Fibroblast of lung (primary cell): ENCODE measurements around the gene RERE. TPM values are rescaled to one million over a fixed set of nuclear protein-coding genes. Genes with fewer than 3 reads are reported as not detected.

Experiments
- DNase-seq, 2 donors: peaks; one replicate each; pipeline versions ENCODE4 v3.0.0 to v3.0.0-alpha.2; 2010; ENCODE audit warnings: low read depth in 2 of 2
- H2AFZ ChIP-seq: 2 replicates; pipeline ENCODE4 v1.5.1; 2012; ENCODE audit warnings: low read length, control low read depth, inconsistent platforms
- H3K27ac ChIP-seq: 2 replicates; pipeline ENCODE4 v1.5.1; 2011; ENCODE audit warnings: low read length, control low read depth; ENCODE audit not compliant: insufficient read depth
- H3K27me3 ChIP-seq: 2 replicates; pipeline ENCODE4 v1.5.1; 2011; ENCODE audit warnings: mild to moderate bottlenecking, low read length; ENCODE audit not compliant: control insufficient read depth, insufficient read depth
- H3K36me3 ChIP-seq: 2 replicates; pipeline ENCODE4 v1.5.1; 2011; ENCODE audit warnings: low read length; ENCODE audit not compliant: control insufficient read depth, insufficient read depth
- H3K4me1 ChIP-seq: 2 replicates; pipeline ENCODE4 v1.5.1; 2011; ENCODE audit warnings: low read length; ENCODE audit not compliant: control insufficient read depth, insufficient read depth; ENCODE audit errors: extremely low read depth
- H3K4me2 ChIP-seq: 2 replicates; pipeline ENCODE4 v1.5.1; 2011; ENCODE audit warnings: low read length, control low read depth; ENCODE audit not compliant: insufficient read depth; ENCODE audit errors: extremely low read depth
- H3K4me3 ChIP-seq, 4 experiments: fragments of 200-600 bp in 1 of 4; sonication (generic) in 1 of 4; replicated peaks in 1 of 4; 2 replicates each; pipeline ENCODE4 v1.5.1; 2011 to 2016; ENCODE audit warnings: low read length in 4 of 4, low read depth in 3 of 4, mild to moderate bottlenecking in 3 of 4, control low read depth in 2 of 4, inconsistent platforms in 1 of 4, mixed read lengths in 1 of 4; ENCODE audit not compliant: insufficient read depth in 1 of 4; ENCODE audit errors: control extremely low read depth in 1 of 4
- H3K79me2 ChIP-seq: 2 replicates; pipeline ENCODE4 v1.5.1; 2012; ENCODE audit warnings: mild to moderate bottlenecking, low read length, inconsistent platforms; ENCODE audit not compliant: control insufficient read depth, insufficient read depth
- H3K9ac ChIP-seq: 2 replicates; pipeline ENCODE4 v1.5.1; 2011; ENCODE audit warnings: mild to moderate bottlenecking, low read length, control low read depth; ENCODE audit not compliant: insufficient read depth
- H3K9me3 ChIP-seq: 2 replicates; pipeline ENCODE4 v1.5.1; 2012; ENCODE audit warnings: low read depth, low read length; ENCODE audit not compliant: control insufficient read depth, insufficient read depth
- H4K20me1 ChIP-seq: 2 replicates; pipeline ENCODE4 v1.5.1; 2011; ENCODE audit warnings: low read length; ENCODE audit not compliant: control insufficient read depth, insufficient read depth; ENCODE audit errors: extremely low read depth
- EZH2 ChIP-seq: IDR thresholded peaks from 2 replicates; pipeline ENCODE4 v1.5.1; 2012; ENCODE audit warnings: low read length, control low read depth, mild to moderate bottlenecking; ENCODE audit errors: missing control alignments
- polyA plus RNA-seq, 2 donors: library from polyadenylated mRNA; depleted of rRNA in 1 of 2; stranded (reverse) in 1 of 2; unstranded in 1 of 2; fragments of >200 nt; gene quantifications; 2 replicates each; pipeline ENCODE4 v1.2.1, GENCODE V29; 2011 to 2012; ENCODE audit warnings: missing spikeins in 1 of 2
- total RNA-seq: library from RNA; depleted of rRNA; stranded (reverse); fragments of >200 nt; gene quantifications from 2 replicates; pipeline ENCODE4 v1.2.1, GENCODE V29; 2014
- TF ChIP-seq, protein P1 (sequence below), 2 donors: IDR thresholded peaks in 1 of 2; conservative IDR thresholded peaks in 1 of 2; 1 replicate in 1 of 2; 2 replicates in 1 of 2; pipeline ENCODE4 v1.5.1; 2011 to 2012; ENCODE audit warnings: low read length in 2 of 2, control low read depth in 1 of 2, inconsistent platforms in 1 of 2, low read depth in 1 of 2, mild to moderate bottlenecking in 1 of 2

RERE gene
- total and polyA plus RNA-seq, 2 donors (not counting 1 experiment from before 2014, with no cell fraction given): 3.7 to 51.0 TPM

DNA sequence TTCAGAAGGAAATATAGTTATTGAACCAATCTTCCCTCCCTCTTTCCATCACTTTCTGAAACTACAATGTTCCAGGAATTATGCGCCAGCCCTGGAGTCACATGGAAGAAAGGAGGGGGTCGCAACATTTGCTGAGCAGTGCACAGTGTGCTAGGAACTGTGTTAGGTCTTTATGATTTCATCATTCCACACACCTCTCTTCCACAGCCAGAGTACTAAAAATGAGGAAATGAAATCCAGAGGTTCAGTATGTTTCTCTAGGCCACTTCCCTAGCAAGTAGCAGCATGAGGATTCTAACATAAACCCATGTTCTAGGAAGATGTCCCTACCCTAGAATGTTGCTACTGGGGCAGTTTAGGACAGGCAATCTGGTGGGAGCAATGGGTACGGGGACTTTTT, 341.4 kb downstream of the RERE start:
- H3K4me1 ChIP-seq: peaks cover 2% of the 10 kb centered on the region
- no peaks in the 10 kb centered on the region for H4K20me1 ChIP-seq
- no peak for DNase-seq
- no peaks in the 10 kb centered on the region for H3K27me3 ChIP-seq
- no peaks in the 10 kb centered on the region for H3K36me3 ChIP-seq
- no peaks in the 10 kb centered on the region for H3K9me3 ChIP-seq
- no peak overlapping the region for H2AFZ ChIP-seq
- TF ChIP-seq EZH2: no peak
- TF ChIP-seq, protein P1, sequence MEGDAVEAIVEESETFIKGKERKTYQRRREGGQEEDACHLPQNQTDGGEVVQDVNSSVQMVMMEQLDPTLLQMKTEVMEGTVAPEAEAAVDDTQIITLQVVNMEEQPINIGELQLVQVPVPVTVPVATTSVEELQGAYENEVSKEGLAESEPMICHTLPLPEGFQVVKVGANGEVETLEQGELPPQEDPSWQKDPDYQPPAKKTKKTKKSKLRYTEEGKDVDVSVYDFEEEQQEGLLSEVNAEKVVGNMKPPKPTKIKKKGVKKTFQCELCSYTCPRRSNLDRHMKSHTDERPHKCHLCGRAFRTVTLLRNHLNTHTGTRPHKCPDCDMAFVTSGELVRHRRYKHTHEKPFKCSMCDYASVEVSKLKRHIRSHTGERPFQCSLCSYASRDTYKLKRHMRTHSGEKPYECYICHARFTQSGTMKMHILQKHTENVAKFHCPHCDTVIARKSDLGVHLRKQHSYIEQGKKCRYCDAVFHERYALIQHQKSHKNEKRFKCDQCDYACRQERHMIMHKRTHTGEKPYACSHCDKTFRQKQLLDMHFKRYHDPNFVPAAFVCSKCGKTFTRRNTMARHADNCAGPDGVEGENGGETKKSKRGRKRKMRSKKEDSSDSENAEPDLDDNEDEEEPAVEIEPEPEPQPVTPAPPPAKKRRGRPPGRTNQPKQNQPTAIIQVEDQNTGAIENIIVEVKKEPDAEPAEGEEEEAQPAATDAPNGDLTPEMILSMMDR (conservative IDR thresholded peaks at IDR 0.05 in 1 of 2, IDR thresholded peaks at IDR 0.05 in 1 of 2; ENCODE audit: low read depth in 1 of 2, low read length in 2 of 2): no peak
- H3K4me3 ChIP-seq: no peak overlapping the region
- H3K79me2 ChIP-seq: no peaks in the 10 kb centered on the region
- H3K27ac ChIP-seq: no peak overlapping the region
- H3K4me2 ChIP-seq: no peak overlapping the region
- H3K9ac ChIP-seq: no peak overlapping the region

DNA sequence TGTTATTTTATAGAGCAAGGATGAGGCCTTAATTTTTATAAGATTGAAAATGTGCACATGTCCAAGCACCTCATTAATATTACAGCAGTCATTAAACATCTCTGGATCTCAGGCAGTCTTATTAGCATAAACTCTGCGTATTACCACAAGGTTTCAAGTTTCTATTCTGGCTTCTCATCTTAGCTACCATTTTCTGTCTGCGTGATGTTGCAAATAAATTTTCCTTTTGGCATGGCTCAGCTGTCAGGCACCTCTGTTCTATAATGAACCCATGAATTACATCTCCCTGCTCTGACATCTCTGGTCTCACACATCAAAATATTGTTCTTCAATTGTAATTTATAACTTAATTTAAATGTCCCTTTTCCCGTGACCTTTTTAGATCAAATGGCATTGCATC, 343.1 kb downstream of the RERE start:
- Histone ChIP-seq H3K9me3 (no peaks in the 10 kb centered on the region), H3K4me2 (no peak overlapping the region), H3K9ac (no peak overlapping the region), H3K27ac (no peak overlapping the region), H2AFZ (no peak overlapping the region), H3K4me3 (no peak overlapping the region), H3K79me2 (no peaks in the 10 kb centered on the region), H3K27me3 (no peaks in the 10 kb centered on the region), H3K4me1 (peaks cover 2% of the 10 kb centered on the region), H4K20me1 (no peaks in the 10 kb centered on the region), H3K36me3 (no peaks in the 10 kb centered on the region)
- TF ChIP-seq, protein P1 (conservative IDR thresholded peaks at IDR 0.05 in 1 of 2, IDR thresholded peaks at IDR 0.05 in 1 of 2; ENCODE audit: low read depth in 1 of 2, low read length in 2 of 2): no peak
- no peak for TF ChIP-seq EZH2
- DNase-seq: no peak

DNA sequence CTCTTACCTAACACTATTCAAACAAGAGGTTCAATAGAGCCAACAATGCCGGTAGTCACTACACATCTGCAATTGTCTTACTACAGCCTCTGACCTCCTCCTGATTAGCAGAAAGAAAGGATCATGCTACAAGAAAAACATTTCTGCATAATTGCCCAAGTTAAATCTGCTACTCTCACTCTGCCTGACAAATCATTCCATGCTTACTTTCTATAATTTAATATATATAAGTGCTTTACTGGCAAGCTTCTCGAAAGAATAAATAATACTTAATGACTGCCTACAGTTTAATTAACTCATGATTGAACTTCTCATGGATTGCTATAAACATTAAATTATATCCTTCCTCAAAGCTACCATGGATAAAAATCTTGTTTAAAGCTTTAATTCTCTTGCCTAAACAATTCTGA, 343.5 kb downstream of the RERE start:
- Histone ChIP-seq H3K27me3 (no peaks in the 10 kb centered on the region), H4K20me1 (no peaks in the 10 kb centered on the region), H2AFZ (no peak overlapping the region), H3K4me3 (no peak overlapping the region), H3K36me3 (no peaks in the 10 kb centered on the region), H3K4me2 (no peak overlapping the region), H3K27ac (no peak overlapping the region), H3K9ac (no peak overlapping the region), H3K4me1 (peaks cover 2% of the 10 kb centered on the region), H3K9me3 (no peaks in the 10 kb centered on the region), H3K79me2 (no peaks in the 10 kb centered on the region)
- TF ChIP-seq EZH2: no peak
- TF ChIP-seq, protein P1 (conservative IDR thresholded peaks at IDR 0.05 in 1 of 2, IDR thresholded peaks at IDR 0.05 in 1 of 2; ENCODE audit: low read depth in 1 of 2, low read length in 2 of 2): no peak
- DNase-seq: no peak
